ENCODE measurements around the gene TGOLN2.

TGOLN2 gene

GRCh38 chr2:85272357-85272756 lies 55.4 kb downstream of the TGOLN2 start:
- in situ Hi-C loops (cut with MboI; ENCODE audit: low sequenced_read_pairs): no loop called here

- in situ Hi-C loops (cut with MboI; ENCODE audit: low sequenced_read_pairs): no loop called here
These were observed 57.8 kb downstream of the TGOLN2 start for GRCh38 chr2:85269959-85270358.

All from HL-60/S4 (cell line).